A549 (cell line): Measurements from ENCODE around the gene FYB1.

Experiments used
- CHD2 ChIP-seq: fragments of 150-350 bp; IDR thresholded peaks from 2 replicates; pipeline ENCODE4 v1.6.1; 2014; ENCODE audit warnings: low read length; ENCODE audit not compliant: partially characterized antibody
- JUN ChIP-seq, 2 experiments: fragments of >200 bp; sonication (Bioruptor Twin); formaldehyde crosslinking; IDR thresholded peaks; 2 replicates in 1 of 2; 3 replicates in 1 of 2; pipeline ENCODE4 v1.6.1; 2016 to 2017
- POLR2A ChIP-seq: IDR thresholded peaks from 2 replicates; pipeline ENCODE4 v1.6.1; 2012; ENCODE audit warnings: mild to moderate bottlenecking, low read length
- POLR2AphosphoS2 ChIP-seq: conservative IDR thresholded peaks from 2 replicates; pipeline ENCODE4 v1.6.1; 2012; ENCODE audit warnings: low read length, improper control_type of control experiment, inconsistent platforms
- SMC3 ChIP-seq: fragments of >200 bp; sonication (Bioruptor Twin); formaldehyde crosslinking; IDR thresholded peaks from 3 replicates; pipeline ENCODE4 v1.6.1; 2018; ENCODE audit warnings: inconsistent platforms
- TP53 ChIP-seq: fragments of 250-450 bp; sonication (Bioruptor Pico); IDR thresholded peaks from 2 replicates; pipeline ENCODE4 v1.5.0; 2021; ENCODE audit warnings: mild to moderate bottlenecking, moderate library complexity
- TF ChIP-seq, protein P1 (sequence below): fragments of >200 bp; sonication (Bioruptor Twin); formaldehyde crosslinking; IDR thresholded peaks from 3 replicates; pipeline ENCODE4 v1.5.1; 2016
- TF ChIP-seq, protein P2 (sequence below): IDR thresholded peaks from 2 replicates; pipeline ENCODE4 v1.6.1; 2012; ENCODE audit warnings: low read depth, borderline replicate concordance
- TF ChIP-seq, protein P3 (sequence below): fragments of 250-450 bp; sonication (Bioruptor Pico); IDR thresholded peaks from 2 replicates; pipeline ENCODE4 v1.5.0; 2021; ENCODE audit warnings: mild to moderate bottlenecking, moderate library complexity, borderline replicate concordance

DNA sequence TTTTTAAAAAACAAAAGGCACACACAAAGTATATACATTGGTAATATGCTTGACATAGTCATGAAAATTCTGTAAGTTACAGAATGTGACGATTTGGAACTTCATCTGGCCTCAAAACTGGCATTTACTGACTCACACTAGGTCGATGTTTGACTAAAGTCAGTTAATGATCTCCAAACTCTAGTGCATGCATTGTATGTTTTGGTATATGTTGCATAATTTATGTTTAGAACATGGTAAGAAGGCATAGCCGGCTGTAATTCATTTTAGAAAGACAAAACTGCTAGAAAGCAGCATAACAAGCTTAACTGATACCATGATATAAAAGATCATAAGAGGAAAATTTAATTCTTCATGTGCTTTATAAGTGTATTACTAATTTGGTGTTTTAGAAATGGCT, 86.6 kb downstream of the FYB1 start:
- no peak for TF ChIP-seq POLR2AphosphoS2
- TF ChIP-seq SMC3, result no peak
- TF ChIP-seq, protein P1, sequence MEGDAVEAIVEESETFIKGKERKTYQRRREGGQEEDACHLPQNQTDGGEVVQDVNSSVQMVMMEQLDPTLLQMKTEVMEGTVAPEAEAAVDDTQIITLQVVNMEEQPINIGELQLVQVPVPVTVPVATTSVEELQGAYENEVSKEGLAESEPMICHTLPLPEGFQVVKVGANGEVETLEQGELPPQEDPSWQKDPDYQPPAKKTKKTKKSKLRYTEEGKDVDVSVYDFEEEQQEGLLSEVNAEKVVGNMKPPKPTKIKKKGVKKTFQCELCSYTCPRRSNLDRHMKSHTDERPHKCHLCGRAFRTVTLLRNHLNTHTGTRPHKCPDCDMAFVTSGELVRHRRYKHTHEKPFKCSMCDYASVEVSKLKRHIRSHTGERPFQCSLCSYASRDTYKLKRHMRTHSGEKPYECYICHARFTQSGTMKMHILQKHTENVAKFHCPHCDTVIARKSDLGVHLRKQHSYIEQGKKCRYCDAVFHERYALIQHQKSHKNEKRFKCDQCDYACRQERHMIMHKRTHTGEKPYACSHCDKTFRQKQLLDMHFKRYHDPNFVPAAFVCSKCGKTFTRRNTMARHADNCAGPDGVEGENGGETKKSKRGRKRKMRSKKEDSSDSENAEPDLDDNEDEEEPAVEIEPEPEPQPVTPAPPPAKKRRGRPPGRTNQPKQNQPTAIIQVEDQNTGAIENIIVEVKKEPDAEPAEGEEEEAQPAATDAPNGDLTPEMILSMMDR, result no peak
- TF ChIP-seq JUN (IDR thresholded peaks at IDR 0.05), result no peak
- no peak for TF ChIP-seq POLR2A
- TF ChIP-seq, protein P2, sequence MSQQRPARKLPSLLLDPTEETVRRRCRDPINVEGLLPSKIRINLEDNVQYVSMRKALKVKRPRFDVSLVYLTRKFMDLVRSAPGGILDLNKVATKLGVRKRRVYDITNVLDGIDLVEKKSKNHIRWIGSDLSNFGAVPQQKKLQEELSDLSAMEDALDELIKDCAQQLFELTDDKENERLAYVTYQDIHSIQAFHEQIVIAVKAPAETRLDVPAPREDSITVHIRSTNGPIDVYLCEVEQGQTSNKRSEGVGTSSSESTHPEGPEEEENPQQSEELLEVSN, result no peak
- TF ChIP-seq, protein P3, sequence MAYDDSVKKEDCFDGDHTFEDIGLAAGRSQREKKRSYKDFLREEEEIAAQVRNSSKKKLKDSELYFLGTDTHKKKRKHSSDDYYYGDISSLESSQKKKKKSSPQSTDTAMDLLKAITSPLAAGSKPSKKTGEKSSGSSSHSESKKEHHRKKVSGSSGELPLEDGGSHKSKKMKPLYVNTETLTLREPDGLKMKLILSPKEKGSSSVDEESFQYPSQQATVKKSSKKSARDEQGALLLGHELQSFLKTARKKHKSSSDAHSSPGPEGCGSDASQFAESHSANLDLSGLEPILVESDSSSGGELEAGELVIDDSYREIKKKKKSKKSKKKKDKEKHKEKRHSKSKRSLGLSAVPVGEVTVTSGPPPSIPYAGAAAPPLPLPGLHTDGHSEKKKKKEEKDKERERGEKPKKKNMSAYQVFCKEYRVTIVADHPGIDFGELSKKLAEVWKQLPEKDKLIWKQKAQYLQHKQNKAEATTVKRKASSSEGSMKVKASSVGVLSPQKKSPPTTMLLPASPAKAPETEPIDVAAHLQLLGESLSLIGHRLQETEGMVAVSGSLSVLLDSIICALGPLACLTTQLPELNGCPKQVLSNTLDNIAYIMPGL (CRISPR knock-in tag), result no peak
- no peak for TF ChIP-seq CHD2
- no peak for TF ChIP-seq TP53 (CRISPR knock-in tag)
